NCI-H2171 (cell line): Measurements from ENCODE around the gene RXRA.

ENCODE experiments used
- DNase-seq: peaks from one replicate; lab custom pipeline; 2025; lab: John Stamatoyannopoulos, UW

RXRA gene

DNA sequence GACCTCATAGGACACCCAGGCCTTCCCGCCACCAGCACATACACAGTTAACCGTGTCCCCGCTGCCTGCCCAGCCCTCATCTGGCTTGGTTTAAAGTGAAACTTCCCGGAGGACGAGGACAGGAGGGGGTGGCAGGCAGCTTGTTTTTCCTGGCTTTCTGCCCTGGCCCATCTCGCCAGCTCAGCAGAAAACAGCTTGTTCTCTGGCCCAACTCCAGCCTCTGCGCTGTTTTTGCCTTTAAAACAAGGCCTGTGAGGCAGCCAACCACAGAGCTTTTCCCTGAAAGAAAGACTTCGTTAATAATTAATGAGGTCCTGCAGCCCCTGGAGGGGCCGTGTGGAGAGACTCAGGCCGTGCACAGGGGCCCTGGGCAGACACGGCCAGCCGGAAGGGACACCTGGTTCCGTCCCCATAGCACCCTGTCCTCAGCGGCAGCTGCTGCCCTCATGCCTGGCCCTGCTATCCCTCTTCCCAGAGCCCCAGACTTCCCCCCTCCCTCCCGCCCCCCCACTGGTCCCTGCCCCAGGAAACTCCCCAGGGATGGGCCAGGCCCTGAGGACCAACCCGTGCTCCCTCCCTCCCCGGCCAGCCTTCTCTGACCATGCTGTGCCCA is 108.7 kb downstream of the RXRA start:
- peak; percentile 96 for DNase-seq

DNA sequence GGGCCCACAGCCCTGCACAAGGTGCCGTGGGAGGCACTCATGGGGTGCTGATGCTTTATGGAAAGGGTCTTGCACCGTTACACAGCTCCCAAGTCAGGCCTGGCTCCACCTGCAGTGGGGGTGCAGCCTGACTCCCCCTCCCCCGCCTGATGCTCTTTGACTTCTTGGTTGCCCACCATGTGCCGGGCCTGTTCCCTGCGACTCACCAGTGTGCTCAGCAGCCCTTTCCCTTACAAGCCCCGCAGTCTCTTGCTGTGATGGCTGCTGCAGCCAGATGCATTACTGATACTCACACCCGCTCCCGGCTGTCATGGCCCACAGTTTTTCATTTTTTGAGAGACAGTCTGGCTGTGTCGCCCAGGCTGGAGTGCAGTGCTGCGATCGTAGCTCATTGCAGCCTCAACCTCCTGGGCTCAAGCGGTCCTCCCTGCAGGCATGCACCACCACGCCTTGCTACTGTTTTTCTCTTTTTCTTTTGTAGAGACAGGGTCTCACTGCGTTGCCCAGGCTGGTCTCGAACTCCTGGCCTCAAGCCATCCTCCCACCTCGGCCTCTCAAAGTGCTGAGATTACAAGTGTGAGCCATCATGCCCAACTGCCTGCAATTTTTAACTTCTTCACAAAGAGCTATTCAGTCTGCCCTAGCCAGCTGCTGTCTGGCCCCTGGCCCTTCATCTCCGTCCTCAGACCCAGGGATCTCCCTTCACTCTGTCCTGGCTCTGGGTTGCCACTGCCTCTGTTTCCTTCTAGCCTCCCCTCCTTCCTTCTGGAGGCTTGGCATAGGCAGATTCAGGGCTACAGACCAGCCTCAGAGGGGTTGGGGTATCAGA is 109.5 kb downstream of the RXRA start:
- no peak for DNase-seq

- no peak for DNase-seq
These were observed 110.1 kb downstream of the RXRA start for GRCh38 chr9:134436379-134436762.

DNA sequence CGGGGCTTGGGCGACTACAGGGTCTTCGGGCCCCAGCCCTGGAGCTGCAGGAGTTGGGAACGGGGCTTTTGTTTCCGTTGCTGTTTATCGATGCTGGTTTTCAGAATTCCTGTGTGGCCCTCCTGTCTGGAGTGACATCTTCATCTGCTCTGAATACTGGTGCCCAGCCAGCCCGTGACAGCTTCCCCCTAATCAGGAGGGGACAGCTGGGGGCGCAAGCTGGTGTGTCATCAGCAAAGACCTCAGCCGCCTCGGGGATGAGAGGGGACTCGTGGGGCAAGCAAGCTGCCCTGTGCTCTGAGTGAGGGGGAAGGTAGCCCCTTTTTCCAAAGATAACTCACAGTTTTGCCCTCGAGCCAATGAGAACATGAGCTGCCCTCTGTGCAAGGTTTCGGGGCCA is 110.7 kb downstream of the RXRA start:
- no peak for DNase-seq

- no peak for DNase-seq
These were observed 111.3 kb downstream of the RXRA start for GRCh38 chr9:134437403-134438194.

DNA sequence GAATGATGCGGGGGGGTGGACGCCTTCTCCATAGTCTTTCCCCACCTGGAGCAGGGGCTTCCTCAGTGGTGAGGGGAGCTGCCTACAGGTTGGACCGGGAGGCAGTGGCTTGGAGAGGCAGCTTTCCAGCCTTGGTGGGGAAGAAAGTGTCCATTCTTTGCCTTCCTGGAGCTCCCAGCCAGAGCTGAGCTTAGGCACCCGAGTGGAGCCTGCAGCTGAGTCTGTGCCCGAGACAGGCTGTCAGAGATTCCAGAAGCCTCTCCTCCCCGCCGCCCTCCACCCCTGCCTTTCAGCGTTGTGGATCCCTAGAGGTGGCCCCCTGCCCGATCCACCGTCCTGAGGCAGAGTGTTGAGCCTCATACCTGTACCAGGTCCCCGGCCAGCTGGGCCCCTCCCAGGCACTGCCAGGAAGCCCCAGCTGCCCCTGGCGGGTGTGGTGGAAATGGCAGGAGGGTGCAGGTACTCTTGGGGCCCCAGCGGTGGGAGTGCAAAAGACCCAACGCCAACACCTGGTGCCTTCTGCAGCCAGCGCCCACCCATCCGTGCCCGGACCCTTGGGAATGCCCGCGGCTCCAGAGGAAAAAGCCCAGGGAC is 112.0 kb downstream of the RXRA start:
- DNase-seq: peak; percentile 35

GRCh38 chr9:134439368-134439784 is 113.1 kb downstream of the RXRA start:
- DNase-seq: no peak

DNA sequence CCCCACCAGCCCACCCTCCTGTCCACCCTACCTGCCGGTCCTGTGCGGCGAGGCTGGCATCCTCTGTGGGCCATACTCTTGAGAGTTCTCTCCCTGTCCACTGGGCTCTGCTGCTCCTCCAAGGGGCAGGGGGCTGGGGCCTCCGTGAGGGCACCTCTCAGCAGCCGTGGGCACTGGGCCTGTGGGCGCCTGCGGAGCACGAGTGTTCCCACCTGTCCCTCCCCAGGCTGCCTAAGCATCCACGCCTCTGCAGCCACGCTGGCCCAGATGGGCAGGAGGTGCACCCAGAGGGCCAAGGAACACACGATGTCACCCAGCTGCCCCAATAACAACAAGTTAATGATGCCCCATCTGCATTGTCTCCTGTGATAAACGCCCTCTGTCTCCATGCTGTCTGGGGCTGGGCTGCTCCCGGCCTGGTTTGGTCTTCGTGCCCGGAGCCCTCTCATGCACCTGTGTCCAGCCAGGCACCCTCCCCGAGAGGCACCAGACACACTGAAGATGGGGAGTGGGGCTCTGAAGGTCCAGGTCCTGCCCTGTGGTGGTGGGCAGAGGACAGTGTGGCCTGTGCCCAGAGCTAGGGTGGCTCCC is 114.5 kb downstream of the RXRA start:
- DNase-seq: peak; percentile 36

DNA sequence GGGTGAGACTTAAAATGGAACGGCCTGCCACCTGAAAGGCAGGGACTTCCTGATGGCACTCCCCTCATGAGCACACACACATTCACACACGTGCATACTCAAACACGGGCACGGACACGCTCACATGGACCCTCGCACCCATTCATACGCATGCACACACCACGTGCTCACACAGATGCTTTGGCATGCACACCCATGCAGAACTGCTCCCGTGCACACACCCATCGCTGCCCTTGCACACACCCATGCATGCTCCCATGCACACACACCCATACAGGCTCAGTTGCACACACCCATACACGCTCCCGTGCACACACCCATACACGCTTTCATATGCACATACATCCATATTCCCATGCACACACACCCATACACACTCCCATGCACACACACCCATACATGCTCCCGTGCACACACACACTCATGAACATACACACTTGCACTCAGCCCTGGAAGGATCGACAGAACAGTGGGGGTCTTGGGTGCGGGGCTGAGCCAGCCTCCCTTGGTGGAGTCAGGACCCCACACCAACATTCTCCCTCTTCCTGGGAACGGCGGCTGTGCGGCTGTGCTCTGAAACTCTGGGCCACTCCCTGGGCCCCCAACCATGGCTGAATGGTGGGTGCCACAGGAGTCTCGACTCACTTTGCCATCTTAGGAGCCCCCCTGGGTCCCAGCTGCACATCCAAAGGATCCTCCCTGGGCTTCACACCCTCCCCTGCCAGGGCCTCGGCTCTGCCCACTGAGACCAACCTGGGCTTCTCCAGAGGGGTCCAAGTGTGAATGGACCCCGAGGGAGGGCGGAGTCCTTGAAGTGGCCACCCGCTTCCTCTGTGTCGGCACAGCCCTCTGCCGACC is 115.2 kb downstream of the RXRA start:
- no peak for DNase-seq

GRCh38 chr9:134442085-134442474 is 115.8 kb downstream of the RXRA start:
- DNase-seq: no peak

DNA sequence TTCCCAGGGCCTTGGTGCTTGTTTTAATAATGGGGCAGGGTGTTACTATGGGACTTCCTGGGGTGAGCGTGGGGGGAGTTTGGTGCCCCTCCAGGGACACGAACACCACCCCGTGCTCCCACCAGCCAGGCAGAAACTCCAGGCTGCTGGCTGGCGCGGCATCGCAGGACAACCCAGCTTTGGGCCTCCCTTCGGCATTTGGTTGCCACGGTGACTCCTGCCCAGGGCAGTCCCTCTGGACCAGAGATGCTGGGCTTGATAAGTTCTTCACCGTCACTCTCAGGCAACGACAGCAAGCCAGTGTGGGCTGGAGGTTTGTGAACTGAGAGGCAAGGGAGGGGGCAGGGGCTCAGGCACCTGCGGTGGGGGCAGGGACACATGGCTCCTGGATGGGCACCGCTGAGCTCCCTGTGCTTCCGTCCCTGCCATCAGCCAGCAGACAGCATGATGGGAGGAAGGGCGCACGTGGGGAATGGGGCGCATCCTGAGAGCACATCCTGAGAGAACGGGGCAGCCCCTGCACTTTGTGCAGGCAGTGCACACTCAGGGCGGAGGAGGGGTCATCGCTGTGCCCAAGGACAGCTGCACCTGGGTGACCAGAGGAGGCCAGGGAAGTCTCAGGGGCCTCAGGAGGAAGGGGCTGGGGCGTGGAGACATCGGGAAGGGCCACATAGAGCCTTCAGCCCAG is 116.4 kb downstream of the RXRA start:
- DNase-seq: no peak

DNA sequence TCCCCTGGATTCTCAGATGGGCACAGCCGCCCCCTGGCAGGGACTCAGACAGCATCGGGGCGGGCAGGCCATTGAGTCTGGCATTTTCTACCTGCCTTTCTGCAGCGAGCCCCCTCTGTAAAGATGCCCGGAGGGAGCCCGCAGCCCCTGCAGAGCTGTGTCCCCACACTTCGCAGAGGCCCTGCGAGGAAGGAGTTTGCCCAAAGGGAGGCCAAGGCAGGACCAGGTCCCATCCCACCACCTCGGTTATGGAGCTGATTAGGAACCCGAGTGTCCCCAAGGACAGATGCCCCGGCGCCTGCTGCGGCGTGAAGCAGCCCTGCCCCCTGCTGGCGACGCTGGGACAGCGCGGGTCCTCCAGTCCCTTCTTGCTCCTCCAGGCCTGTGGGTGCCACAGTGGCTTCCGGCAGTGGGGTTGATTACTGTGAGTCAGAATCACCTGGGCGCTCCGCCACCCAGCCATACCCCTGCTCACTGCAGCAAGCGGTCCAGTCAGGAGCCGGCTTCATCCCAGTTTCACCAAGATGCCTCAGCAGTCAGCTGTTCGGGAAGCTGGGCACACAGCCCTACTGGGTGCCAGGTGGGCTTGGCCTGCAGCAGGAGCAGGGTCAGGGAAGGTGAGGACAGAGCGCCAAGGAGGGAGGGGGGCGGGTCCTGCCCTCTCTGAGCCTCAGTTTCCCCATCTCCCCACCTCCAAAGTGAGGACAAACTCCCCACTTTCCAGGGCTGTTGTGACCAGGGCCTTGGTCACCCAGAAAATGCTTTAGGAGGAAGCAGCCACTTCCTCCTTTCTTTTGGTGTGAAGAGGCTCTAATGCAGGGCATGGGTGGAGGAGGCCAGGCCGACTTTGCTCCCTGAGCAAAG is 117.2 kb downstream of the RXRA start:
- peak; percentile 86 for DNase-seq

DNA sequence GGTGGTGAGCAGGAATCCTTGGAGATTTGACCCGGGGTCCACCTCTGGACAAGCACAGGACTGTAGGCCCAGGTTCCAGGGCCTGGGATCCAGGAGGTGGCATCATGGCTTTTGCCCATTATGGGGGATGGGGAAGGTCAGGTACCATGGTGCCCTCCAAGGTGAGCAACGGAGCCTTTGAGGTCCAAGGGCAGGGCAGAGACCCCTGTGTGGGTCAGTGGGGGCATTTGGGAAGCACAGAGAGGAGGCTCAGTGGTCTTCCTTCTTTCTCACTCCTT is 117.7 kb downstream of the RXRA start:
- no peak for DNase-seq

DNA sequence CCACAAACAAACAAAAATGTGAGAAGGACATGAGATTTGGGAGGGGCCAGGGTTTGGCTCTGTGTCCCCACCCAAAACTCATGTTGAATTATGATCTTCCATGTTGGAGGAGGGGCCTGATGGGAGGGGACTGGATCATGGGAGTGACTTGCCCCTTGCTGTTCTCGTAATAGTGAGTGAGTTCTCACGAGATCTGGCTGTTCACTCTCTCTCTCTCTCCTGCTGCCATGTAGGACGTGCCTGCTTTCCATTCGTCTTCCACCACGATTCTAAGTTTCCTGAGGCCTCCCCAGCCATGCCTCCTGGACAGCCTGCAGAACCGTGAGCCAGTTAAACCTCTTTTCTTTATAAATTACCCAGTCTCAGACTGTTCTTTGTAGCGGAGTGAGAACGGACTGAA is 118.7 kb downstream of the RXRA start:
- no peak for DNase-seq

DNA sequence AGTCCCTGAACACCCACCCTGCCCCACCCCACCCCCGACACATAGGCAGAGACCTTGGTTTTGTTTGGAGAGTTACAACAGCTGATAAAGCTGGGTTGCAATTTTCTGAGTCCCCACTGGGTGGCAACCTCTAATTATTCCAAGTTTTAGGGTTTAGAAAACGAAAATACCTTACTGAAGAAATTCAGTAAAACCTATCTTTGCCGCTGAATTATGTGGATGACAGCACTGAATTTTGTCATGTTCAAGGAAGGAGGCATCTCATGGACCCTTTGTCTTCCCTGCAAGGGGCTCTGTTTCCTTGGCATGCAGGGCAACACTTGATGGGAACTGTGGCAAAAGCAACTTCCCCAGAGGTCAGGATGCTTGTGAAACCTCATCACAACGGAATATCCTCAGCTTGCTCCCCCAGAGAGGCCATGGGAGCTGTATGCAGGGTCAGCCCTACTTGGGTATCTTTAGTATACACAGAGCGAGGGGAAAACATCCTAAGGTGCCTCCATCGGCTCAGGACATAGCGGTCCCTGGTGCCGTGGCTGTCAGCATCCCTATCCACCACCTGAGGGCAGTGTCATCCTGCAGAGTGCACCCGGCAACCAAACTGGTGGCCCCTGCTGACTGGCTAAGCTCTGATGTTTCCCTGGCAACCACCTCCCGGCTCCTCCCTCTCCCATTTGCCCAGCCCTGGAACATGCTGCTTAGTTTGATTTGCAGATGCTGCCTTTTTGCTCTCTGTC is 123.1 kb downstream of the RXRA start:
- peak; percentile 98 for DNase-seq

DNA sequence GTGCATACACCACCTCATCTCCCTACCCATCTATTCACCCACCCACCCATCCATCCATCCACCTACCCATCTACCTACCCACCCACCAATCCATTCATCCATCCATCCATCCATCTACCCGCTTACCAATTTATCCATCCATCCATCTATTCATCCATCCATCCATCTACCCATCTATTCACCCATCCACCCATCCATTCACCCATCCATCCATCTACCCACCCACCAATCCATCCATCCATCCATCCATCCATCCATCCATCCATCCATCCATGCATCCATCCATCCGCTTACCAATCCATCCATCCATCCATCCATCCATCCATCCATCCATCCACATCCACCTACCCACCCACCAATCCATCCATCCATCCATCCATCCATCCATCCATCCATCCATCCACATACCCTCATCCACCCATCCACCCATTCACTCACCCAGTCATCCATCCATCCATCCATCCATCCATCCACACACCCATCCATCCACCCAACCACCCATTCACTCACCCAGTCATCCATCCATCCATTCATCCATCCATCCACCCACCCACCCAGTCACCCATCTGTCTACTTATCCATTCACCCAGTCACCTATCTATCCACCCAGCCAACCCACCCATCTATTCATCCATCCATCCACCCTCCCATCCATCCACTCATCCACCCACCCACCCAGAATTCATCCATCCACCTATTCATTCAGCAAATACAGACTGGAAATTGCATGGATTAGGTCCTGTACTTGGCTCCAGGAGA is 125.6 kb downstream of the RXRA start:
- no peak for DNase-seq

GRCh38 chr9:134452728-134453127 is 126.5 kb downstream of the RXRA start:
- DNase-seq: no peak

GRCh38 chr9:134453776-134454475 is 127.7 kb downstream of the RXRA start:
- no peak for DNase-seq
